ENCODE measurements around the gene FGFR1OP2. TPM values are rescaled to one million over a fixed set of nuclear protein-coding genes. Genes with fewer than 3 reads are reported as not detected.
A peak's percentile ranks its signal among the peaks of the same experiment; 100 is the strongest.

Gene FGFR1OP2
- polyA plus RNA-seq, 1 donor, result 87.3 TPM

- no peak for DNase-seq
These were observed 58.7 kb downstream of the FGFR1OP2 start for GRCh38 chr12:26997003-26997402.

DNA sequence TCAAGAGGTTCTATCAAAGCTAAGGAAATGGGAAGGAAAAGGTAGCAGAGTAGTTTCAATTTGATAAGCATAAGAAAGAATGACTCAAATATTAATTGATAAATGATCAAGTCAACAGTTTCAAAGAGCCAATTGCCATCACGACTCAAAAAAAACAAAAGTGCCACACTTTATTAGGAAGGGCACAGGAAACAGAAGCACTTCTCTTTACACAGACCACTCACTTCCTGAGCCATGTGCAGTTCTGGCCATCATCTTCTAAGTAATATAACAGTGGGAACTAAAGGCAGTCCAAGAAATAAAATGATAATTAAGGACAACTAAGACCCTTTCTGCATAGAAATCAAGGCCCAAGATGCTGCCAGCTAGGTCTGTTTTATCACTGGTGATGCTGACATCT is 62.7 kb downstream of the FGFR1OP2 start:
- DNase-seq, result no peak

DNA sequence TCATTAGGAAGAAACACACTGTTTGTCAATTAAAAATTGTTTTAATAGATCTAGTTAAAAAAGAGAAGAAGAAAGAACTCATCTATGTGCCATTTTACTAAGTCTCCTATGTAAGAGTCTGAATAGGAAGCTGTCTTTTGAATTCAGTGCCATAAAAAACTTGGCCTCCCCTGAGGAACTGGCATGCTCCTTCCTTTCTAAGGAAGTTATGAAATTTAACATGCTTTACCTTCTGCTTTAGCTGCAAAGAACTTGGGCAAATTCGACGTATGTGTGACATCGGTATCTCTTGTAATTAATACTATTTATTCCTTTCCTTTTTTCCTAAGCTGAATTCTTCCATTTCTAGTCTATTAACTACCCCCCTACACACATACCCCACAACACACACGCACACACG is 63.4 kb downstream of the FGFR1OP2 start:
- no peak for DNase-seq

DNA sequence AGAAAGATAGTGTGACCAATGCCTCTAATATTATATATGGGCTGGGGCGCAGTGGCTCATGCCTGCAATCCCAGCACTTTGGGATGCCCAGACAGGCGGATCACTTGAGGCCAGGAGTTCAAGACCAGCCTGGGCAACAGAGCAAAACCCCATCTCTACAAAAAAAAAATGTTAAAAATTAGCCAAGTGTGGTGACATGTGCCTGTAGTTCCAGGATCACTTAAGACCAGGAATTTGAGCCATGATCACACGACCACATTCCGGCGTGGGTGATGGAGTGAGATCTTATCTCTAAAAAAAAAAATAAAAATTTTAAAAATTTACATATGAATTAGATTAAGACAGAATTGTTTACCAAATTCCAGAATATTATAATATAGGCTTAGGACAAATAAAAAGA is 63.9 kb downstream of the FGFR1OP2 start:
- no peak for DNase-seq

GRCh38 chr12:27003421-27004381 is 65.4 kb downstream of the FGFR1OP2 start:
- DNase-seq, result no peak

- no peak for DNase-seq
These were observed 67.2 kb downstream of the FGFR1OP2 start for GRCh38 chr12:27005495-27005894.

- DNase-seq, result no peak
These were observed 68.7 kb downstream of the FGFR1OP2 start for GRCh38 chr12:27006797-27007467.

DNA sequence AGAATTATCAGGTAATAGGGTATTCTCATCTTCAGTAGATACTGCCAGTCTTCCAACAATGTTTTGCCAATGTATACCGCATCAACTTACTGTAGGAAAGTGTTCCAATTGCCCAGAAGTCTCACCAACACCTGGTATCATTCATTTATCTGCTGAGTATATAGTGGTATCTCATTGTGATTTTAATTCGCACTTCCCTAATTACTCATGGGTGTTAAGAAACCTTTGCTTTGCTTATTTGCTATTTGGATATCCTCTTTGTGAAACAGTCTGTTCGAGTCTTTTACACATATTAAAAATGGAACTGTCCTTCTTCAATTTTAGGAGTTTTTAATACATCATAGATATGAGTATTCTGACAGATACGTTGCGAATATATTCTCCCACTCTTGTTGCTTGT is 69.8 kb downstream of the FGFR1OP2 start:
- no peak for DNase-seq

DNA sequence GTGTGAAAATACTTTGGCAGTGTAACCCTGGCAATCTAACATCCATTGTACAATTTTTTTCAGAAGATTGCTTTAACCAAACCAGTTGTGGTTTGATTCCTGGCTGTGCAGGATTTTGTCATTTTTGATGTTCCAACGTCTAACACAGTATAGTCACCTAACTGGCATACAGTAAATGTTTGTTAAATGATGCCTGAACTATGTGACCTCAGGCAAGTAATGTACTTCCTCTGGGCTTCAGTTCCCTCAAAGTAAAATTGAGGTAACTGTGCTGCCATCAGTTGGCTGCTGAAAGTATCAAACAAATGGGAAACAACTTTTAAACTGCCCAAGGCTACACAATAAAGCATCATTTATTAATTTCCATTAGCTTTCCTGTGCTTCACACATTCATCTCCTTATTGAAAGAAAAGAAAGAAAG is 71.6 kb downstream of the FGFR1OP2 start:
- DNase-seq, result no peak

DNA sequence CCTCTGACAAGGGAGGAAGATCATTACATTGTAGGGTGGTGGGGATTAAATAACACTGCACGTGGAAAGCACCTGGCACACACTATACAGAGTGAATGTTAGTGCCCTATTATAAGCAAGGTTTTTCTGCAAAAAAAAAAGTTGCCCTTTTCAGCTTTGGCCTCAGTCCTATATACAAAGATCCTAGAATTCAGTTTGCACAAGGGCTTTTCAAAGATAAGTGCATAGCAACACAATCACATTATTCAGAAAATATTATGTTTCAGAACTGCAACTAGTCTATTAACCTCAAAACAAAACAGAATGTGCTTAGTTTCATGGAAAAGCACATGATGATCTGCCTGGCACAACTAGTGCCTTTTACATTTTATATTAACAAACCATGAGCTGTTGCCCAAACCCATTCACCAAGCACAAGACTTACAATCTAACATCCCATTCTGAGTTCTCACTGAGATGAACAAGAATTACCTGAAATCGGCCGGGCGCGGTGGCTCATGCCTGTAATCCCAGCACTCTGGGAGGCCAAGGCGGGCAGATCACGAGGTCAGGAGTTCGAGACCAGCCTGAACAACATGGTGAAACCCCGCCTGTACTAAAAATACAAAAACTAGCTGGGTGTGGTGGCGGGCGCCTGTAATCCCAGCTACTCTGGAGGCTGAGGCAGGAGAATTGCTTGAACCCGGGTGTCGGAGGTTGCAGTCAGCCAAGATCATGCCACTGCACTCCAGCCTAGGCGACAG is 74.1 kb downstream of the FGFR1OP2 start:
- no peak for DNase-seq

DNA sequence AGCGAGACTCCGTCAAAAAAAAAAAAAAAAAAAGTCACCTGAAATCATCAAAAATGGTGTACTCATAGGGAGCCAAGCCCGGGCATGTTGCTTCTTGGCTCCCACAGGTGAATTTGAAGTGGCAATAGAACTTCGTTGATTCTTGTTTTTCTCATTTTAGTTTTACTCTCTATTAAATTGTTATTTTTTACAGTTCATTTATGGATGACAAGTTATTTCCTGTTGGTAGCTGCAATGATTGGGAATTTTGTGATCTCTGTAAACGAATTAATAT is 74.6 kb downstream of the FGFR1OP2 start:
- DNase-seq, result no peak

DNA sequence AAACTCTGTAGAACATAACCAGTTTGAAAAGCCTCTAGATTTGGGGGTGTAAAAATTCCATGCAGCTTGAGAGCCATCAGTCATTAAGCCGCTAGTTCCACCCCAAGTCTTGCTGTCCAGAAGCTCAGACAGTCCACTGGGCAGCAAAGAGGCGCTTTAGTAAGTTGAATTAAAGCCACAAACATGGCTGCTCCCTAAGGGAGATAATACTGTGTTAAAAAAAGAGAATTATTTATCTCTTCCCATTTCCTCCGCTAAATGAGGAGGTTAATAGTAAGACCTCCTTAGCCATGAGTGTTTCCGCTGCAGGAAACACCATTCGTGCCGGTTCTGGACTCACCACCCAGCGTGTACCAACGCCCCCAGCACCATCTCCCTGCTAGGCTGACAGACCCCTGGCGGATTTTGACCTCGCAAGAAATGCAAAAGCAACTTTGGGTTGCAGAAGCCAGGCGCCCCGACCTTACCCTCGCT is 75.4 kb downstream of the FGFR1OP2 start:
- peak; percentile 29 for DNase-seq

GRCh38 chr12:27014085-27014858 is 76.0 kb downstream of the FGFR1OP2 start, which contains the start of gene TM7SF3:
Gene TM7SF3 (minus strand): TSS chr12:27014384. CDS start chr12:27014168, 216 bp downstream.
- DNase-seq, result peak; percentile 92

- no peak for DNase-seq
These were observed 76.8 kb downstream of the FGFR1OP2 start for GRCh38 chr12:27014859-27015729.

GRCh38 chr12:27015730-27016076 is 77.4 kb downstream of the FGFR1OP2 start:
- no peak for DNase-seq

Other genes starting within 250 kb of the FGFR1OP2 start
- 16.5 TPM for gene ITPR2, start 105.3 kb upstream of the FGFR1OP2 start, polyA plus RNA-seq (ENCODE audit: insufficient read length)
- 40.2 TPM for gene INTS13, start 489 bp upstream of the FGFR1OP2 start, polyA plus RNA-seq (ENCODE audit: insufficient read length)
- 93.8 TPM for gene TM7SF3, start 75.9 kb downstream of the FGFR1OP2 start, polyA plus RNA-seq (ENCODE audit: insufficient read length)
- 65.5 TPM for gene MED21, start 84.1 kb downstream of the FGFR1OP2 start, polyA plus RNA-seq (ENCODE audit: insufficient read length)
- 0.32 TPM for gene C12orf71, start 144.1 kb downstream of the FGFR1OP2 start, polyA plus RNA-seq (ENCODE audit: insufficient read length)